ENCODE data around the gene SCAND1.

Gene SCAND1

GRCh38 chr20:35904982-35905663 is 49.2 kb downstream of the SCAND1 start:
- no peak for DNase-seq (ENCODE audit: low read depth)

- no peak for DNase-seq (ENCODE audit: low read depth)
Observed at GRCh38 chr20:35903843-35904242, 50.5 kb downstream of the SCAND1 start.

Measured in CMK (cell line).